ENCODE data around the gene PTPRG.
A peak's percentile ranks its signal among the peaks of the same experiment; 100 is the strongest.

PTPRG gene

GRCh38 chr3:62287392-62287927 is 726.1 kb downstream of the PTPRG start:
- no peak for DNase-seq (ENCODE audit: low read depth)

- no peak for DNase-seq (ENCODE audit: low read depth)
Observed at GRCh38 chr3:62289922-62290321, 728.6 kb downstream of the PTPRG start.

- no peak for DNase-seq (ENCODE audit: low read depth)
Observed at GRCh38 chr3:62293051-62293780, 731.8 kb downstream of the PTPRG start.

- DNase-seq (ENCODE audit: low read depth), result no peak
Observed at GRCh38 chr3:62295571-62295970, 734.2 kb downstream of the PTPRG start.

GRCh38 chr3:62300617-62301016 is 739.2 kb downstream of the PTPRG start:
- no peak for DNase-seq (ENCODE audit: low read depth)

GRCh38 chr3:62312201-62312600 is 750.8 kb downstream of the PTPRG start:
- no peak for DNase-seq (ENCODE audit: low read depth)

- DNase-seq (ENCODE audit: low read depth), result no peak
Observed at GRCh38 chr3:62316525-62316924, 755.2 kb downstream of the PTPRG start.

- no peak for DNase-seq (ENCODE audit: low read depth)
Observed at GRCh38 chr3:62318365-62318751, 757.0 kb downstream of the PTPRG start.

- DNase-seq (ENCODE audit: low read depth), result peak; percentile 65
Observed at GRCh38 chr3:62318752-62319569, 757.6 kb downstream of the PTPRG start.

- DNase-seq (ENCODE audit: low read depth), result no peak
Observed at GRCh38 chr3:62319570-62320243, 758.3 kb downstream of the PTPRG start.

- no peak for DNase-seq (ENCODE audit: low read depth)
Observed at GRCh38 chr3:62323241-62323640, 761.9 kb downstream of the PTPRG start.

GRCh38 chr3:62325896-62326295 is 764.5 kb downstream of the PTPRG start:
- no peak for DNase-seq (ENCODE audit: low read depth)

GRCh38 chr3:62329971-62330370 is 768.6 kb downstream of the PTPRG start:
- no peak for DNase-seq (ENCODE audit: low read depth)

- no peak for DNase-seq (ENCODE audit: low read depth)
Observed at GRCh38 chr3:62332017-62332416, 770.6 kb downstream of the PTPRG start.

GRCh38 chr3:62332835-62333244 is 771.5 kb downstream of the PTPRG start:
- no peak for DNase-seq (ENCODE audit: low read depth)

GRCh38 chr3:62335196-62335595 is 773.8 kb downstream of the PTPRG start:
- DNase-seq (ENCODE audit: low read depth), result no peak

GRCh38 chr3:62343755-62344154 is 782.4 kb downstream of the PTPRG start:
- DNase-seq (ENCODE audit: low read depth), result no peak

Data from stimulated activated CD8-positive, alpha-beta memory T cell treated with anti-CD3 and anti-CD28 coated beads, Interleukin-7, amount 100 ng/mL, for 24 hours (primary cell).